Measurements from ENCODE around the gene HIVEP3.

HIVEP3 gene

GRCh38 chr1:41583658-41584547 lies 334.8 kb downstream of the HIVEP3 start:
- Histone ChIP-seq H3K4me3 (IDR thresholded peaks at IDR 0.05; ENCODE audit: insufficient read depth, low read depth, low read length) (no peak overlapping the region), H3K36me3 (ENCODE audit: insufficient read depth) (no peaks in the 10 kb centered on the region), H3K79me2 (ENCODE audit: insufficient read depth, low read depth) (no peaks in the 10 kb centered on the region), H3K27ac (no peak overlapping the region), H3K9ac (no peak overlapping the region), H2AFZ (ENCODE audit: low read depth) (no peak overlapping the region), H3K4me2 (no peak overlapping the region), H4K20me1 (ENCODE audit: insufficient read depth) (no peaks in the 10 kb centered on the region), H3K4me1 (ENCODE audit: low read depth, poor library complexity, severe bottlenecking) (peaks cover 3% of the 10 kb centered on the region), H3K27me3 (ENCODE audit: insufficient read depth, low read depth) (no peaks in the 10 kb centered on the region)
- no peak for TF ChIP-seq CTCF (conservative IDR thresholded peaks at IDR 0.05; ENCODE audit: low read depth, low read length)

- Histone ChIP-seq H3K9ac (no peak overlapping the region), H3K27me3 (ENCODE audit: insufficient read depth, low read depth) (no peaks in the 10 kb centered on the region), H3K36me3 (ENCODE audit: insufficient read depth) (no peaks in the 10 kb centered on the region), H3K4me1 (ENCODE audit: low read depth, poor library complexity, severe bottlenecking) (peaks cover 6% of the 10 kb centered on the region), H4K20me1 (ENCODE audit: insufficient read depth) (no peaks in the 10 kb centered on the region), H3K79me2 (ENCODE audit: insufficient read depth, low read depth) (no peaks in the 10 kb centered on the region), H3K27ac (no peak overlapping the region), H2AFZ (ENCODE audit: low read depth) (no peak overlapping the region), H3K4me2 (no peak overlapping the region), H3K4me3 (IDR thresholded peaks at IDR 0.05; ENCODE audit: insufficient read depth, low read depth, low read length) (no peak overlapping the region)
- no peak for TF ChIP-seq CTCF (conservative IDR thresholded peaks at IDR 0.05; ENCODE audit: low read depth, low read length)
These were observed 335.7 kb downstream of the HIVEP3 start for GRCh38 chr1:41582851-41583657.

GRCh38 chr1:41582351-41582750 lies 336.4 kb downstream of the HIVEP3 start:
- Histone ChIP-seq H3K9ac (no peak overlapping the region), H3K36me3 (ENCODE audit: insufficient read depth) (no peaks in the 10 kb centered on the region), H3K4me1 (ENCODE audit: low read depth, poor library complexity, severe bottlenecking) (peaks cover 6% of the 10 kb centered on the region), H3K27ac (no peak overlapping the region), H3K4me2 (no peak overlapping the region), H4K20me1 (ENCODE audit: insufficient read depth) (no peaks in the 10 kb centered on the region), H3K27me3 (ENCODE audit: insufficient read depth, low read depth) (no peaks in the 10 kb centered on the region), H3K79me2 (ENCODE audit: insufficient read depth, low read depth) (no peaks in the 10 kb centered on the region), H2AFZ (ENCODE audit: low read depth) (no peak overlapping the region), H3K4me3 (IDR thresholded peaks at IDR 0.05; ENCODE audit: insufficient read depth, low read depth, low read length) (no peak overlapping the region)
- TF ChIP-seq CTCF (conservative IDR thresholded peaks at IDR 0.05; ENCODE audit: low read depth, low read length) = no peak

- no peaks in the 10 kb centered on the region for H3K27me3 ChIP-seq (ENCODE audit: insufficient read depth, low read depth)
- no peaks in the 10 kb centered on the region for H4K20me1 ChIP-seq (ENCODE audit: insufficient read depth)
- no peak overlapping the region for H3K27ac ChIP-seq
- H3K4me1 ChIP-seq (ENCODE audit: low read depth, poor library complexity, severe bottlenecking) = peaks cover 6% of the 10 kb centered on the region
- no peak for TF ChIP-seq CTCF (conservative IDR thresholded peaks at IDR 0.05; ENCODE audit: low read depth, low read length)
- no peaks in the 10 kb centered on the region for H3K79me2 ChIP-seq (ENCODE audit: insufficient read depth, low read depth)
- H2AFZ ChIP-seq (ENCODE audit: low read depth) = no peak overlapping the region
- no peak overlapping the region for H3K4me2 ChIP-seq
- no peak overlapping the region for H3K4me3 ChIP-seq (IDR thresholded peaks at IDR 0.05; ENCODE audit: insufficient read depth, low read depth, low read length)
- H3K9ac ChIP-seq = no peak overlapping the region
- no peaks in the 10 kb centered on the region for H3K36me3 ChIP-seq (ENCODE audit: insufficient read depth)
These were observed 336.8 kb downstream of the HIVEP3 start for GRCh38 chr1:41582004-41582325.

Data from KMS-11 (cell line).